HepG2 (cell line): ENCODE results near the gene RTP1. TPM values are rescaled to one million over a fixed set of nuclear protein-coding genes. Genes with fewer than 3 reads are reported as not detected.

Source experiments
- ATAC-seq: fragments of 200-7000 bp; cut with Tn5 transposase; 3 replicates; pipeline ENCODE4 v1.9.1; 2020; ENCODE audit warnings: mild to moderate bottlenecking, moderate library complexity
- BruUV-seq: library from RNA; stranded (reverse); fragments of 400-500 nt; replicated peaks from 2 replicates; lab custom pipeline; 2021; lab: Mats Ljungman, UMichigan
- CTCF ChIA-PET: fragments of 300-600 bp; formaldehyde crosslinking; extraction: SDS; loops from one replicate; lab custom pipeline; 2021; ENCODE audit warnings: low total read pairs, inconsistent platforms, low intra/inter-chr PET ratio; lab: Yijun Ruan, JAX
- POLR2A ChIA-PET: fragments of 350-600 bp; sonication (Branson Sonifier 250); formaldehyde crosslinking; loops from one replicate; lab custom pipeline; 2020; ENCODE audit warnings: antibody characterized with exemption, inconsistent platforms; lab: Yijun Ruan, JAX
- DNase-seq: peaks from one replicate; pipeline ENCODE4 v3.0.0-alpha.2; 2015; ENCODE audit warnings: low spot score
- FAIRE-seq: peaks from 3 replicates; lab custom pipeline; 2011; peaks lifted over from hg19 to GRCh38; lab: Jason Lieb, UNC
- H2AFZ ChIP-seq: one replicate; pipeline ENCODE4 v1.6.1; 2011; ENCODE audit warnings: low read length, inconsistent platforms
- H3K27ac ChIP-seq: fragments of 300-600 bp; 3 replicates; pipeline ENCODE4 v1.8.0; 2011; ENCODE audit warnings: mixed run types, mild to moderate bottlenecking, mixed read lengths, low read length, inconsistent platforms; ENCODE audit not compliant: insufficient read depth; ENCODE audit errors: extremely low read length
- H3K27me3 ChIP-seq, 2 experiments: fragments of 200-600 bp in 1 of 2; 2 replicates in 1 of 2; 3 replicates in 1 of 2; pipeline versions ENCODE4 v1.6.0 to v1.8.0; 2011; ENCODE audit warnings: low read length in 2 of 2, mild to moderate bottlenecking in 2 of 2, moderate library complexity in 2 of 2, inconsistent platforms in 1 of 2; ENCODE audit not compliant: insufficient read depth in 2 of 2, control insufficient read depth in 1 of 2
- H3K36me3 ChIP-seq, 2 experiments: fragments of 200-600 bp in 1 of 2; replicated peaks in 1 of 2; 2 replicates in 1 of 2; 3 replicates in 1 of 2; pipeline versions ENCODE4 v1.5.1 to v1.8.0; 2011; ENCODE audit warnings: low read length in 2 of 2, inconsistent platforms in 1 of 2; ENCODE audit not compliant: insufficient read depth in 2 of 2, control insufficient read depth in 1 of 2
- H3K4me1 ChIP-seq: 2 replicates; pipeline ENCODE4 v1.5.1; 2012; ENCODE audit warnings: low read length, inconsistent platforms; ENCODE audit not compliant: insufficient read depth
- H3K4me2 ChIP-seq: 2 replicates; pipeline ENCODE4 v1.6.0; 2011; ENCODE audit warnings: low read depth, low read length, inconsistent platforms
- H3K4me3 ChIP-seq, 3 experiments: fragments of 200-600 bp in 1 of 3; sonication (generic), shearing (Covaris generic) in 1 of 3; replicated peaks in 1 of 3; 2 replicates each; pipeline ENCODE4 v1.5.1; 2011 to 2016; ENCODE audit warnings: low read length in 3 of 3, inconsistent platforms in 2 of 3, low read depth in 2 of 3, mild to moderate bottlenecking in 2 of 3, control low read depth in 1 of 3, mixed read lengths in 1 of 3; ENCODE audit not compliant: insufficient read depth in 1 of 3
- H3K79me2 ChIP-seq: one replicate; pipeline ENCODE4 v1.6.1; 2011; ENCODE audit warnings: low read length, inconsistent platforms; ENCODE audit not compliant: insufficient read depth
- H3K9ac ChIP-seq: 2 replicates; pipeline ENCODE4 v1.6.0; 2011; ENCODE audit warnings: mild to moderate bottlenecking, low read depth, low read length, inconsistent platforms; ENCODE audit not compliant: insufficient read depth
- H3K9me3 ChIP-seq: 2 replicates; pipeline ENCODE4 v1.5.1; 2012; ENCODE audit warnings: mild to moderate bottlenecking, low read length
- H4K20me1 ChIP-seq: 2 replicates; pipeline ENCODE4 v1.6.0; 2011; ENCODE audit warnings: inconsistent platforms, mild to moderate bottlenecking, low read length, moderate library complexity; ENCODE audit not compliant: insufficient read depth
- ZKSCAN5 ChIP-seq: sonication (generic); formaldehyde crosslinking; IDR thresholded peaks from 2 replicates; pipeline ENCODE4 v1.5.1; 2020; ENCODE audit warnings: mild to moderate bottlenecking, missing genetic modification reagents
- ZNF407 ChIP-seq: sonication (generic); formaldehyde crosslinking; IDR thresholded peaks from one replicate; pipeline ENCODE4 v1.5.1; 2020; ENCODE audit warnings: mild to moderate bottlenecking, missing genetic modification reagents; ENCODE audit errors: not compliant biosample characterization
- WGBS: methylation state at CpG from one replicate; pipeline ENCODE4 v1.1.6; 2017; ENCODE audit warnings: low lambda C conversion rate; 5-methylcytosine and 5-hydroxymethylcytosine counted together
- in situ Hi-C: cut with HindIII; loops from 2 replicates; pipeline ENCODE4 v1.10.0; 2017; ENCODE audit warnings: low pct_unique_long_range_greater_than_20kb; ENCODE audit not compliant: extremely low pct_ligation_motif_present
- intact Hi-C: fragments of 100-400 bp; cut with micrococcal nuclease; formaldehyde crosslinking; loops from one replicate; pipeline ENCODE4 v1.10.0; 2022; ENCODE audit not compliant: unreplicated experiment
- polyA plus RNA-seq, 8 experiments: library from polyadenylated mRNA; depleted of rRNA in 3 of 8; stranded (reverse) in 7 of 8; unstranded in 1 of 8; fragments of >200 nt; fragmentation: Illumina TruSeq in 4 of 8; extraction: Trizol in 4 of 8; gene quantifications; 2 replicates each; pipeline versions ENCODE4 v1.2.1 to v1.2.3, GENCODE V29; 2011 to 2016; ENCODE audit warnings: low read depth in 4 of 8, missing spikeins in 1 of 8, mixed read lengths in 1 of 8; ENCODE audit not compliant: insufficient read depth in 1 of 8
- total RNA-seq, 5 experiments: library from RNA; depleted of rRNA; stranded (reverse); fragments of >200 nt; fragmentation: Illumina TruSeq; extraction: Trizol; gene quantifications; 2 replicates each; pipeline ENCODE4 v1.2.3, GENCODE V29; 2016; ENCODE audit warnings: low read depth in 1 of 5

RTP1 gene
- total and polyA plus RNA-seq, 2 of the 13 experiments (the other 11 are each of a cell fraction or from before 2014, with no cell fraction given): not detected

GRCh38 chr3:187172929-187173328 lies 24.4 kb upstream of the RTP1 start:
- Histone ChIP-seq H4K20me1 (no peaks in the 10 kb centered on the region), H3K4me3 (no peak overlapping the region), H3K79me2 (no peaks in the 10 kb centered on the region), H3K4me2 (peak overlapping the region; percentile 1; the same call in 1 of the 2 replicates), H3K9ac (no peak overlapping the region), H3K27ac (no peak overlapping the region), H3K27me3 (no peaks in the 10 kb centered on the region), H3K9me3 (no peaks in the 10 kb centered on the region), H3K4me1 (peaks cover 21% of the 10 kb centered on the region), H2AFZ (no peak overlapping the region), H3K36me3 (no peaks in the 10 kb centered on the region)
- in situ Hi-C loops: no loop called here
- WGBS: 94% methylated on average over 2 of the region's 2 CpGs
- no TSS peak for BruUV-seq
- ChIA-PET CTCF (no interaction called here), POLR2A (no interaction called here)
- FAIRE-seq (no peak), DNase-seq (no peak), ATAC-seq (no peak)
- TF ChIP-seq ZNF407 (no peak), ZKSCAN5 (CRISPR knock-in tag) (peak; percentile 83)
- intact Hi-C loops: no loop called here
